ENCODE data around the gene COL12A1.
"Not testable (repeated sequence)": the region's sequence is repeated elsewhere in the genome, so short reads cannot be mapped to it uniquely, and the experiment has no call there.

Gene COL12A1

GRCh38 chr6:75211920-75212590 lies 6.2 kb upstream of the COL12A1 start:
- no peak for DNase-seq

GRCh38 chr6:75210885-75211739 lies 5.3 kb upstream of the COL12A1 start:
- peak; percentile 70 for DNase-seq

GRCh38 chr6:75209184-75209723 lies 3.4 kb upstream of the COL12A1 start:
- DNase-seq, result no peak

- peak; percentile 82 for DNase-seq
These were observed 2.7 kb upstream of the COL12A1 start for GRCh38 chr6:75208298-75209183.

DNA sequence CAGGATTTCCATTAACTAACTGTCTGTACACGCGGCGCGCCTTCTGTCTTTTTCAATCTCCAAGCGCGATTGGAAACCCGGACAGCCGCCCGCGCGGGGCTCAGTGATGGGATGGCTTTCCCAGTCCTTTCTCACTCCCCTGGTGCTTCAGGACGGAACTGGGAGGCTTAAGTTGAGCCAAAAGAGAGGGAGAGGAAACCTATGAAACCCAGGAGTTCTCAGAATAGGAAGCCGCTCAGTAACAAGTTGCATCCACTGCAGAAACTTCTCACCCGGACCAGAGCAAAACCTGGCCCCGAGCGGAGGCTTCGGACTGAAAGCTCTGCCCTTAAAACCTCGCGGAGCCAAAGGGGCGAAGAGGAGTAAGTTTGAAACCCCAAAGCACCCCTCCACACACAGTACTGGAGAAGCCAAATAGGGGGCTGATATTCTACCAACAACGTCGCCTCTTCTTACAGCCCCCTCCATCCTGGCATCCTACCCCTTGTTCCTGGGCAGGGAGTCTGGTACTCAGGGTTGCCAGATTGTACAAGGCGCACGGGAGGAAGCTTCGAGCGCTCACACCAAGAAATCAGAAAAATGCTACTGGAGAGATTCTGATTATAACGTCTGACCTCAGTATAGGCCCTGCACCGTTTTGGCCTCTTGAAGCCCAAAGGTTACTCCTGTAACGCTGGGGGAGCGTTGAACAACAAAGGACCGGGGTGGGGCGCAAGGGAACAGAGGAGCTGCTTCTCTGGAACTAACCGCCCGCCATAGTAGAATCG lies 906 bp upstream of the COL12A1 start:
- DNase-seq, result no peak

DNA sequence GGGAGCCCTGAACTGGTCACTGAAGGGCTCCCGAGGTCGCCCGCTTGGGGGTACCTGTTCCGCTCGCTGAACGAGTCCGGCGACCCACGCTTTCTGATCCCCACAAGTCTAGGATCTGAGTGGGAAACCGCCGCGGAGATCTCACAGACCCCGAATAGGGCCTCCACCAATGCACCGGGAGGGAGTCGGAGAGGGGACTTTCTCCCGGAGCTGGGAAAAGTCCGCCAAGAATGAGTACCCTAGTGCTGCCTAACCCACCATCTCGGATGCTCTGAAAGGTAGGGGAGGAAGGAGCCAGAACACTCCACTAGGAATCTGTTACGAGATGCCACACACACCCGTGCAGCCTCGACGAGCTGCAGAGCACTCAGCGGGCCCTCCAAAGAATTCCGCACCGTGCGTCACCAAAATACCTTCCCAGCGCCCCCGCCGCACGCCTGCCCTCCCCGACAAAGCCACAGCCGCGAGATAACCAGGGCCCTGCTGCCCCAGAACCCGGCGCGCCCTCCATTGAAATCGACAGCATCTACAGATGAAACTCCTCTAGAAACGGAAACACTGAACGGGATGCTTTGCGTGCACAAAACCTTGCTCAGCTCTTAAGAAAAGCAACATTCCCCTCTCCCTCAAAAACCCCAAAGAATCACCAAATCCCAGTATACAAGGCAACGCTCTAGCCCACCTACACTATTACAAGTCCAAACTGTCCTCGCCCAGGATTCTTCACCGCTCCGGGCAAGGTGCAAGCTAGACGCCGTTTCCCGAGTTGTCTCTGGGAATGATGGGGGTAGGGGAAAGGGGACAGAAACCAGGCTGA lies 686 bp downstream of the COL12A1 start:
- no peak for DNase-seq

DNA sequence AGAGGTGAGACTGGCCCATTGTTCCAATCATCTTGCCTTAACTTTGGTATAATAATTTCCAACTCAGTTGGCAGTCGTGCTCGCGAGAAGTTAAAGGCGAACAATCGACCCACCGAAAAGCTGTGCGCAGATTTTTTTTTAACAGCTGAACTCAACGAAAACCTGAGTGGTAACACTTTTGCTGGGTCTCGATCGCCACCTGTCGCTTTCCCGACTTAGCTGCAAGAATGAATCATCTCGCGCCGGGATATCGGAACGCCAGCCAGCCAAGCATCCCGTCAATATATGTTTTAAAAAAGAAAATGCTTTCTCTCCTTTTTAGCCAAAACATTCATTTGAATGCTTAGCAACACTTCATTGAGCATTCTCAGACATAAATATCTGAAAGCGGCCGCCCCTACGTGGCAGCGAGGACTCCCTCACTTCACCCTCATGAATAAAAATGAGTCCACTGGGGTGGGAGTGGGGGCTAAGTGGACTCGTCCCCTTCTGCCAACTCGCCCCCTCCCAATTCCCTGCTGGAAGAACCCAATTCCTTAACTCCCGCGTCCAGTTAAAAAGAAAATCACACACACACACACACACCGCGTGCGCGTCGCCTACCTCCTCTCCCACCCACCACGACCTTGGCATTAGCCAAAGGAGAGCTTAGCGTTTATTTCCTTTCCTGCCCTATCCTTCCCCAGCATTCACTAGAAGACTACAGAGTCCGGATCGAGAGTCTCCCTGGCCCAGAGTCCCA lies 1.5 kb downstream of the COL12A1 start:
- peak; percentile 20 for DNase-seq

DNA sequence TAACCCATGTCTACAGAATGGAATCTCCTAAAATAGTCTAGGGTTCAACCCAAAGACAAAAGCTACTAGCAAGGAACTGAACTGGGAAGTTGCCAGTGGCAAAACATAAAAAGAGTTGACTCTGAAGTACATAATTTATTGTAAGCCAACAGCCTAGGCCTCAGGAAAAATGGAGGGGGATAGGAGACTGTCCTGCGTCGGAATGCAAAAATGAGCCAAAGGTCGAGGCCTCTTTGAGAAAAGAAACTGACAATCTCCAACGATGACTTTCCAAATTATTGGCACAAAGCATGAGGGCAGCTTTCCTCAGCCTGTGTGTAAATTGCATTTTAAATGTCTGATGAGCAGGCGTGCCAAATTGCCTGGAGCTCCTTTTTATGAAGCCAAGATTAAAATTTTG lies 2.1 kb downstream of the COL12A1 start:
- DNase-seq, result no peak

- DNase-seq, result no peak
These were observed 3.1 kb downstream of the COL12A1 start for GRCh38 chr6:75202676-75203131.

GRCh38 chr6:75201901-75202672 lies 3.8 kb downstream of the COL12A1 start:
- DNase-seq, result no peak

DNA sequence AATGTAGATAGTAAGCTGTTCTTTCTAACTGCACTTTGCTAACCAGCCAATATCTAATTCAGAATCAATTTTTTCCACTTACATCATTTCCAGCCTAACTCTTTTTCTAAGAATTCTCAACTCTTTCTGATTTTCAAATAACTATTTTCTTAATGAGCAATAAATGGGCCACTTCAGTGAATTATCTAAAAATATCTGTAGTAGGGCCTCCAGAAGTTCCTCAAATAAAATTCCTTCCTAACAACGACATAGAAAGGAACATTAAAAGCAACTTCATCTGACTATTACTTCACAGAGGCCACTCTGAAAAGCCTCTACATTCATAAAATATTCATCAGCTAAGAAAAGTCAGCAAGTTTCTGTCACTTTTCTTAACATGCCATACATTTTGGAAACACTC lies 4.8 kb downstream of the COL12A1 start:
- no peak for DNase-seq

DNA sequence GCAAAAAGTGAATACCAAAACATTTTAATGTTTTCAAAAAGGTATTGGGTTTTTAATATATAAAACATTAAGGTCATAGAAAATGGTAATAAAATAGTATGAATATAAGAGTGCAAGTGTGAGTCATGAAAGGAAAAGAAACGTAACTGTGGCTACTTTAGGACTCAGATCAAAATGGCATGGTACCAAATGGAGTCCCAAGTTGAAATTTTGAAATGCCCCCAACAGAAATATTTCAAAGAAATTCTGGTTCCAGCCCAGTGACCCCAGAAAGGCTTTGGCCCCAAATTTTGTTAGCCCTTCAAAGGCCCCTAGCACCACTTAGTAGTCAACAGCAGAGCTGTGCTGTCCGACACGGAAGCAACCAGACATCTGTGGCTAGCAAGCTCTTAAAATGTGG lies 6.0 kb downstream of the COL12A1 start:
- DNase-seq, result no peak

- no peak for DNase-seq
These were observed 9.7 kb downstream of the COL12A1 start for GRCh38 chr6:75196081-75196687.

DNA sequence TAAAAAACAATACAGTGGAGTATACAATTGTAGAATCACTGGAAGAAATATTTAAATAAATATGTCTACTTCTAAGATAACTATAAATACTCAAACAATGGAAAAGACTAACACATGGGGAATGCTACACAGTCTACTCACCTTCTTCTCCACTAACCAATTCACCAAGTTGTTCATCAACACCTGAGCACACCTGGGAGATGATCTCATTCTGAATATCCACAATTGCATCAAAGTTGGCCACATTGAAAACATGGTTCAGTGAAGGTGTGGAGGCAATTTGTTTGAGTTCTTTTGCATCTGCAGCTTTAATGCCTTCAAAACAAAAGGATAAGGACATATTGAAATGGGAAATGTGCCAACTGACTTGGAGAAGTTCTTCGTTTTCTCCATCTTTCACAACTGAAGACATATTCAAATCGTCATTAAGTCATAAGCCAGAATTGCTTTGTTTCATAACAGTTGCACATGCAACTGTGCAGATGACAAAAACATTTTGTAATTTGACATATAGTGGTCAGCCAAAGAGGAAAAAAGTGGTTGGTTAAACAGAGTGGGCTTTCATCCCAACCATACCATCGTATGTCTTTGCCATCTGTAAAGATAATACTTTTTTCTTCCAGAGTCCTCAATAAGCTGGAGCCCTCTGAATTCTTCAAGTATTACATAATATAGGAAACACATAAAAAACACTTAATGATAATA lies 17.5 kb downstream of the COL12A1 start:
- no peak for DNase-seq

DNA sequence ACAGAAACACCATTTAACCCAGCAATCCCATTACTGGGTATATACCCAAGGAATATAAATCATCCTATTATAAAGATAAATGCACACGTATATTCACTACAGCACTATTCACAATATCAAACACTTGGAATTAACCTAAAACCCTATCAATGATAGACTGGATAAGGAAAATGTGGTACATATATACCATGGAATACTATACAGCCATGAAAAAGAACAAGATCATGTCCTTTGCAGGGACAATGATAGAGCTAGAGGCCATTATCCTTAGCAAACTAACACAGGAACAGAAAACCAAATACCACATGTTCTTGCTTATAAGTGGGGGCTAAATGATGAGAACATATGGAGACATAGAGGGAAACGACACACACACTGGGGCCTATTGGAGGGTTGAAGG lies 19.3 kb downstream of the COL12A1 start:
- DNase-seq, result not testable (repeated sequence)

GRCh38 chr6:75183099-75183541 lies 22.7 kb downstream of the COL12A1 start:
- no peak for DNase-seq

- no peak for DNase-seq
These were observed 25.0 kb downstream of the COL12A1 start for GRCh38 chr6:75180864-75181263.

- no peak for DNase-seq
These were observed 27.1 kb downstream of the COL12A1 start for GRCh38 chr6:75178757-75179156.

Data from CD4-positive, alpha-beta T cell treated with Interleukin-17A for 1 hour (primary cell).